Measurements from ENCODE around the gene AOX1.
"Not testable (repeated sequence)": the region's sequence is repeated elsewhere in the genome, so short reads cannot be mapped to it uniquely, and the experiment has no call there.

The AOX1 gene

GRCh38 chr2:200631287-200631686, 45.5 kb downstream of the AOX1 start:
- no peak for DNase-seq

GRCh38 chr2:200634231-200634964, 48.6 kb downstream of the AOX1 start:
- DNase-seq, result no peak

GRCh38 chr2:200635251-200635650, 49.4 kb downstream of the AOX1 start:
- no peak for DNase-seq

GRCh38 chr2:200637901-200638300, 52.1 kb downstream of the AOX1 start:
- DNase-seq, result no peak

GRCh38 chr2:200640176-200640575, 54.4 kb downstream of the AOX1 start:
- DNase-seq, result no peak

GRCh38 chr2:200640901-200641300, 55.1 kb downstream of the AOX1 start:
- no peak for DNase-seq

- not testable (repeated sequence) for DNase-seq
Observed at GRCh38 chr2:200648518-200649281, 62.9 kb downstream of the AOX1 start.

GRCh38 chr2:200649724-200650123, 63.9 kb downstream of the AOX1 start:
- no peak for DNase-seq

GRCh38 chr2:200650195-200650594, 64.4 kb downstream of the AOX1 start:
- no peak for DNase-seq

GRCh38 chr2:200652158-200652557, 66.3 kb downstream of the AOX1 start:
- no peak for DNase-seq

- no peak for DNase-seq
Observed at GRCh38 chr2:200653021-200653420, 67.2 kb downstream of the AOX1 start.

- DNase-seq, result no peak
Observed at GRCh38 chr2:200654823-200655222, 69.0 kb downstream of the AOX1 start.

- DNase-seq, result no peak
Observed at GRCh38 chr2:200655918-200656580, 70.2 kb downstream of the AOX1 start.

GRCh38 chr2:200658278-200658864, 72.6 kb downstream of the AOX1 start:
- DNase-seq, result no peak

- no peak for DNase-seq
Observed at GRCh38 chr2:200659410-200659809, 73.6 kb downstream of the AOX1 start.

GRCh38 chr2:200661477-200661876, 75.7 kb downstream of the AOX1 start:
- DNase-seq, result no peak

GRCh38 chr2:200662727-200663126, 76.9 kb downstream of the AOX1 start:
- no peak for DNase-seq

GRCh38 chr2:200664770-200665494, 79.1 kb downstream of the AOX1 start:
- DNase-seq, result no peak

- no peak for DNase-seq
Observed at GRCh38 chr2:200665626-200666453, 80.0 kb downstream of the AOX1 start.

- no peak for DNase-seq
Observed at GRCh38 chr2:200667413-200667812, 81.6 kb downstream of the AOX1 start.

- DNase-seq, result no peak
Observed at GRCh38 chr2:200668478-200668877, 82.7 kb downstream of the AOX1 start.

- no peak for DNase-seq
Observed at GRCh38 chr2:200669308-200669707, 83.5 kb downstream of the AOX1 start.

Measured in GDM1 (cell line).